GM12875 (cell line): ENCODE measurements around the gene THOC7.

Experiments used
- H3K4me3 ChIP-seq: one replicate; pipeline ENCODE4 v1.5.1; 2011; ENCODE audit warnings: low read depth, low read length, control low read depth
- TF ChIP-seq, protein P1 (sequence below): IDR thresholded peaks from 2 replicates; pipeline ENCODE4 v1.5.1; 2011; ENCODE audit warnings: low read depth, mild to moderate bottlenecking, control low read depth, inconsistent platforms, low read length, moderate library complexity, borderline replicate concordance; ENCODE audit not compliant: insufficient read depth

Gene THOC7

DNA sequence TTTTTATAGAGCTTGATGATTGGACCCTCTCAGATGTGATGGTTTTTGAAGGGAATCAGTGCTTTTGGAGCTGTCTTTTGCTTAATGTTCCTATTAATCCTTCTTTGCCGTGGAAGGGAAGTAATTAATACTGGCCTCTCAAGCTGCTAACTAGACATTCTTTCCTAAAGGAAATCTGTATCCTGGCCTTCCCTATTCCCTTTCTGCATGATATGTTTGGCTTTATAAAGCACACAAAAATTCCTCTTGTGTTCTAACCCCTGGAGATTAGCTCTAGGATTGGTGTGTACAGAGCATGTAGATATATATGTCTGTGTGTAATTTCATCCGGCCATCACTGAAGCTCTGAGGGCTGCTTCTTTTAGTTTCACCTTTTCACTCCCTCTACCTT is 7.0 kb upstream of the THOC7 start:
- H3K4me3 ChIP-seq = no peak overlapping the region
- TF ChIP-seq, protein P1, sequence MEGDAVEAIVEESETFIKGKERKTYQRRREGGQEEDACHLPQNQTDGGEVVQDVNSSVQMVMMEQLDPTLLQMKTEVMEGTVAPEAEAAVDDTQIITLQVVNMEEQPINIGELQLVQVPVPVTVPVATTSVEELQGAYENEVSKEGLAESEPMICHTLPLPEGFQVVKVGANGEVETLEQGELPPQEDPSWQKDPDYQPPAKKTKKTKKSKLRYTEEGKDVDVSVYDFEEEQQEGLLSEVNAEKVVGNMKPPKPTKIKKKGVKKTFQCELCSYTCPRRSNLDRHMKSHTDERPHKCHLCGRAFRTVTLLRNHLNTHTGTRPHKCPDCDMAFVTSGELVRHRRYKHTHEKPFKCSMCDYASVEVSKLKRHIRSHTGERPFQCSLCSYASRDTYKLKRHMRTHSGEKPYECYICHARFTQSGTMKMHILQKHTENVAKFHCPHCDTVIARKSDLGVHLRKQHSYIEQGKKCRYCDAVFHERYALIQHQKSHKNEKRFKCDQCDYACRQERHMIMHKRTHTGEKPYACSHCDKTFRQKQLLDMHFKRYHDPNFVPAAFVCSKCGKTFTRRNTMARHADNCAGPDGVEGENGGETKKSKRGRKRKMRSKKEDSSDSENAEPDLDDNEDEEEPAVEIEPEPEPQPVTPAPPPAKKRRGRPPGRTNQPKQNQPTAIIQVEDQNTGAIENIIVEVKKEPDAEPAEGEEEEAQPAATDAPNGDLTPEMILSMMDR = no peak

DNA sequence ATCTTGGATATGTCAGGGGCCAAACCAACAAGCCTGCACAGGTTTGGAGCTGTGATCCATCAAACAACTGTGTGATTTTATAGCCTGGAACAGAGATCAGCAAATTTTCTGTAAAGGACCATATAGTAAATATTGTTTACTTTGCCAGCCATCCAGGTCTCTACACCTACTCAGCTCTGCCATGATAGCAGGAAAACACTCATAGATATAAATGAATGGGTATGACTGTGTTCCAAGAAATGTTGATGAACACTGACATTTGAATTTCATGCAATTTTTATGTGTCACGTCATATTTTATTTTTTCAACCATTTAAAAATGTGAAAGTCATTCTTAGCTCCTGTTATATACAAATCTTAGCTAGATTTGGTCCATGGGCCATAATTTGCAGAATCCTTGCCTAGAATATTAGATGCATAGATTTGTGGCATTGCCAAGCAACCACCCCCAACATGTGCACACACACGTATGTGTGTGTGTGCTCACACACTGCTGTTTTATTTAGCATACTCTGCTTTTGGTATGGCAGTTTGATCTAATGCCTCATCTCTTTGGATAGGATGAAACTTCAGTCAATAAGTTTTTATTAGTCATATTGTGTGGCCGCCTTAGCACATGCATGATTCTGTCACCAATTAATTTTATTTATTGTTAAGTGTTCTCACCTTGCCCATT is 6.5 kb upstream of the THOC7 start:
- TF ChIP-seq, protein P1 = no peak
- H3K4me3 ChIP-seq = no peak overlapping the region

DNA sequence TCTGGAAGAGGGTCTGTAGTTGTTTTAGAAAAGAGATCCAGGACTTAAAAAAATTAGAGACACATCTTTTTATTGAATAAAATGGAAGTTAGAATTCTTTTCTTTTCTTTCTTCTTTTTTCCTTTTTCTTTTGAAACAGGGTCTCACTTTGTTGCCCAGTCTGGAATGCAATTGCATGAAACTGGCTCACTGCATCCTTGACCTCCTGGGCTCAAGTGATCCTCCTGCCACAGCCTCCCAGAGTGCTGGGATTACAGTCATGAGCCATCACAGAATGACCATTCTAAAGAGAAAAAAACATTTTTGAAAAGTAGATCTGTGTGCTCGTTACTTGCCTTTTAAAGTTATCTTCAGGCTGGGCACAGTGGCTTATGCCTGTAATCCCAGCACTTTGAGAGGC is 3.6 kb upstream of the THOC7 start:
- H3K4me3 ChIP-seq = no peak overlapping the region
- TF ChIP-seq, protein P1 = no peak

DNA sequence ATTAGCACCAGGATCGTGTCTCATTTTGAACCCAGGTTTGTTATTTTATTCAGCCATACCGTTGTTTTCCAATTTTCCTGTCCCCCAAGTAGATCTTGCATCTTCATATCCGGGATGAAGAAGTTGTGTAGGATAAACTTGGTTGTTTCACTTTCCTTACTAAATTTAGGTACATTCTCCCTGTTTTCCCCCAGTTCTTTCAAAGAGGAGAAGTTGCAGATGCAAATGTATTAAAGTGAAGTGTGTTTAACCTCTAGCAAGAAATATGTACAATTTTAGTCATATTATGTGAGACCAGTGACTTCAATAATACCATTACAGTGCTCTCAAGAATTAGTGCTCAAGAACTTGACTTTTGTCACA is 1.3 kb upstream of the THOC7 start:
- H3K4me3 ChIP-seq = peak overlapping the region; percentile 75
- TF ChIP-seq, protein P1 = no peak

DNA sequence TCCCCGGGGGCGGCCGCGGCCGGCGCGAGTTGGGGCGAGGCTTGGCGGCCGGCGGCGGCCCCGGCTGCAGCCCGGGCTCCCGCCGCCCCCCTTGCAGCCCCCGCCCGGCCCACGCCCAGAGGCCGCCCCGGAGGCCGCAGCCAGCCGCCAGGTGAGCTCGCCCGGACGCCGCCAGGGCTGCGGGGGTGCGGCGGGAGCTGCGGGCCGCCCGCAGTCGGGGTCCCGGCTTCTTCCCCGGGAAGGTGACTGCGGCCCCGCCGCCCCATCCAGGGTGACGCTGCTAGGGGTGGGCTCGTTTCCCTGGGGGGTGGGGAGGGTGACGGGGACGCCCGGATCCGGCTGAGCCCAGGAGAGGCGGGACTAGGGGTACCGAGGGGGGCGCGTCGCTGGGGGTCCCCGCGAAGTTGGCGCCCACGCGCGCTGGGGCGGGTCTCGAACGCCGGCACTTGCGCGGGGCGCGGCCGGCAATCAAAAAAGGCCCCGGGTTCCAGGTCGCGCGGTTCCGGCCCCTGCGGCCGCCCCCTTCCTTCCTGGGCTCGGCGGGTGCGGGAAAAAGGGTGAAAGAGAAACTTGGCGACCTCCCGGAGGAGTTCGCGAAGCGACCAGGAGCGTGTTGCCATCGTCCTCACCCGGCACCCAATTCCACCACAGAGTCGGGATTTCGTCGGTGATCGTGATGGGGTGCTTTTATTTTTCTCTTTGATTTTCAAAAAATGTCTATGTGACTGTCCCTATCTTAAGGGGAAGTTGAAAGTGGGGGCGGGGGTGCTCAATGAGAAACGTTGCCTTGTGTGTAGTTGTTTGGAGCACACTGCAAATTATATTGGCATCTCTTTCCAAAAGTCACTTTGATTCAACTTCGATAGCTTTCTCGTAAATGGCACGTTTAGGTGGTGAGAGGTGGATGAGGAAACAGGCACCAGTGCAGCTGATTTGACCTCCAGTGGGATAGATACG is 681 bp upstream of the THOC7 start:
- H3K4me3 ChIP-seq = peak overlapping the region; percentile 75
- TF ChIP-seq, protein P1 = no peak

DNA sequence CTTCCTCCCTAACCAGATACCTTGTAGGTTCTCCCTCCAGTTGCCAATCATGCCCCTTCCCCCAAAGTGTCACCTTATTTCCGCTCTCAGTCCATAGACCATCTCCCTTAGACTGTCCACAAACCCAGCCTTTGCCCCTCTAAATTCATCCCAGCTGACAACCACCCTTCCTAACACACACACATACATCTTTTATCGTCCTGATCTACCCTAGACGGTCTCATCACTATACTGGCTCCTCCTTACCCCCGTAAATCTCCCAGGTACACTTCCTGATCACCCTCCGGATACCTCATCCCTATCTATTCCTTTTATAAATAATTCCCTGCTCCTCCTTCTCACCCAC is 828 bp downstream of the THOC7 start:
- peak overlapping the region; percentile 95 for H3K4me3 ChIP-seq
- TF ChIP-seq, protein P1 = no peak

DNA sequence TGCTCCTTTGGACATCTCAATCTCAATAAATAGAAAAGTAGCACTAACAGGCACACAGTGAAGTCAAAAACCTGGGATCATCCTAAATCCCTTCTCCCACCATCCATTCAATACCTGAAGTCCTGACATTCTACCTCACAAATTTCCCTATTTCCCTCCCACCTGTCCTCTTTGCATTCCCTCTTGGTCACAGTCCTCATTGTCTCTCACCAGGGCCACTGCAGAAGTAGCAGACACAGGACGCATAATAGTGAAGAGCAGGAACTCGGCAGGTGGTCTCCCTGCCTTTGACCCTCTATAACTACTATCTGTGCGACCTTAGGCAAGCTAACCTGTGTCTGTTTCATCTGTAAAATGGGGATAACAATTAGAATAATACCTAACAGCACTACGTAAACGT is 2.3 kb downstream of the THOC7 start:
- no peak overlapping the region for H3K4me3 ChIP-seq
- TF ChIP-seq, protein P1 = no peak
